HG03108 (cell line): ENCODE results near the gene ZNHIT1.

ENCODE experiments used
- ATAC-seq: cut with Tn5 transposase; IDR thresholded peaks from one replicate; pipeline ENCODE4 v1.9.1; 2021; ENCODE audit warnings: moderate library complexity; ENCODE audit not compliant: unreplicated experiment

The ZNHIT1 gene

DNA sequence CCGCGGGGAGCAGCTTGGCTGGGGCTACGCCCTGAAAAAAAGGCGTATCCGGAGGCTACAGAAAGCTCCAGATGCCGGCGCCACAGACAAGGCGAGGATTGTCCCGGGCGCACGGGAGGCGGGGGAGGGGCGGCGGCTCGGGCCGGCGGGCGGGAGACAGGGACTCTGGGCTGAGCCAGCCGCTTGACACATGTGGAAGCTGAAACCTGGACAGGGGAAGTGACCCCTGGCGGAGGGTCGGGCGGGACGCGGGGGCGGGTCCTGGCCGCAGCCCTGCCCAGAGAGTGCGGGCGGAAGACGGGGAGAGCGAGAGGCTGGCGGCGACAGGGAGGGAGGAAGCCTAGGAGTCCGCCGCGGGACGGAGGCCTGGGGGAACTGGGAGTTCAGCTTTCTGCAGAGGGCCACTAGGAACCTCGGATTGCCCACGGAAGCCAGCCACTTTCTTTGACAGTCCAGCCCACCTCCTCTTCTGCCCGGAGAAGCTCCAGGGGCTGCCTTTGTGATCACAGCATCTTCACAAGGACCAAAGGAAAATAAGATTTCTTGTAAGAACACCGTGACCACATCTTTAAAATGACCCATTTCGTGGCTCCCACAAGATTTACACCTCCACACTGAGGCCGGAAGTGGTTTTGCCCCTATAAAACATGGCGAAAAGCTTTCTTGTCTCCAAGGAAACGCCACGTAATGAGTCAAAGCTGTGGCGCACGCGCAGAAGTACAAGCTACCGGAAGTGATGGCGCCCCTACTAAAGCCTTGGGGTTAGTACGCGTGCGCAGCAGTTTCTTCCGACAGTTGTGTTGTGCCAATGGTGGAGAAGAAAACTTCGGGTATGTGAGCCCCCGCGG, at the start of gene ZNHIT1, which contains the start of gene PLOD3:
Gene ZNHIT1 (plus strand): TSS at position 778 of the 848 bp plus-strand sequence. CDS start 31 bp downstream, at position 809.
Gene PLOD3 (minus strand): TSS at position 194 of the 848 bp plus-strand sequence. CDS start 307 bp downstream, outside the sequence.
- peak; percentile 61 for ATAC-seq

GRCh38 chr7:101168412-101169049, 49.4 kb upstream of the ZNHIT1 start:
- no peak for ATAC-seq

GRCh38 chr7:101169110-101169837, 48.7 kb upstream of the ZNHIT1 start:
- no peak for ATAC-seq

DNA sequence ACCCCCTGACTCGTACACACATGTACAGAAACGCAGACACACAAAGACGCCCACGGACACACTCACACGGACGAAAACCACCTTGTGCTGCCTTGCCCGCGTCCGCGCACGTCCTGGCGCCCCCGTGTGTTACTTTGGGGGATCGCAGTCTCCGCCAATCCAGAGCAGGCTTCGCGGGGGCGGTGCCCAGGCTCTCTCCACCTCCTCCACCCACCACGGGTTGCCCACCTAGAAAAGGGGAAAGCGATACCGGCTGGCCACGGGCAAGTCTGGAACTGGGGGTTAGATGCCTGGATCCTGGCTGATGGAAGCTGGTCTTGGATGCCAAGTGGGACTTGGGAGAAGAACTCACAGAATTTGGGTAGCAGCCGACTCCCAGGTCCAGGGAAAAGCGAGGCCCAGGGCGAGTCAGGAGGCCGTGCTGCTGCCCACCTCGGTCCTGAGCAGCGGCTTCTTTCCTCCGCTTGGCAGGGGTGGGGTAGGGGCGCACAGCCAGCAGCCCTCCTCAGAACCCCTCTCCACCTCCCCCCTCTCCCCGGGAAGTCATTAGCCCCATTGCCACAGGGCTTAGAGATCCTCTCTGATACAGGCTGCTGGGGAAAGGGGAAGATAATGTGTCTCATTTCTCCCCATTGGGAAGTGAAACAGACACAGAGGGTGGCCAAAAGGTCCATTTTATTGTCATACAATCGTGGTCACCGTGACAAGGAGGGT, 48.0 kb upstream of the ZNHIT1 start:
- ATAC-seq = no peak

DNA sequence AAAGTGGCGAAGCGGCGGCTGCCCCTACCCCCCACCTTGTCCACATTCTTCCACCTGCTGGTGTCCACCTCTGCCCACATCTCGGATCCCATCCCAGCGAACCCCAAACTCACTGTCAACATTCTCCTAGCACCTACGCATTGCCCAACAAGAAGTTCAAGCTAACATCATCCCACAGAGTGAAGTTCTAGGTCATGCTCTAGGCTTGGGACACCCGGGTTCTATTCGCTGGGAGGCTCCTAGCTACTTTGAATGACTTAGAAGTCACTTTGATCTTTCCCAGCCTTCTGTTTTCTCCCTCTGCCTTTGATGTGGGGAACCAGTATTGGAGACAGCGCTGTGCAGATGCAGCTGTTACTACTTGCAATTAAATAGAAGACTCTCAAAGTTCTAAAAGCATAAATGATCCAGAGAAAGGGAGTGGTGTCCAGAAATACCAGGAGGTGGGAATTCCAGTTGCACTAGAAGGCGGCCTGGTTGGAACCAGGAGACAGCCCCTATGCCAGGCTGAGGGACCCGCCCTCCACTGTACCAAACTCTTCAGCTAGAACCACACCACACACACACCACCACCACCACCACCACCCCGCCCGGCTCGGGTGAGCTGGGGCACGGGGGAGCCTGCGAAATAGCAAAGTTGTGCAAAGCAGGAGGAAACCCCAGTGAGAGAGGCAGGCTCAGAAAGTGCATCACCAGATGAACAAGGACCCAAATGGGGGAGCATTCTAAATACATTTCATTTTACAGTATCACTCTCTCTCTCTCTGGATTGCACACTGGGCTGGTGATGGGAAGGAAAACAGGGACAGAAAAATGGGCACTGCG, 47.1 kb upstream of the ZNHIT1 start:
- ATAC-seq = no peak

DNA sequence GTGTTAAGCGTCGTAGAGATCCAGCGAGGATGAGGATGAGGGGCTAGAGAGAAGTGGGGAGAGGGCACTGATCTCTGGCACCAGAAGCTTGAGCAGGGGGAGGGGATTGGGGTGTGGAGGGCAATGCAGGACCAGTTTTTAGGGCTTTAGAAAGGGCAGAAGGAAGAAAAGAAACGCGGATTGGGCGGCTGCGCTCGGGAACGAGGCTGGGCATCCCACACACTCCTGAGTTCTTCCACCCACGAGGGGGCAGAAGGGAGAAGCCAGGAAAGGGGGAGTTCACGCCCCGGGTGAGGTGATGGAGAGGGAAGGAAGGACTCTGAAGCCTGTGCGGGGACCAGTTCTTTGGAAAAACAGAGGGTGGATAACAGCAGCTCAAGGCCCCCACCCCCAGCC, 46.5 kb upstream of the ZNHIT1 start:
- ATAC-seq = no peak

- no peak for ATAC-seq
Observed at GRCh38 chr7:101172005-101172853, 45.7 kb upstream of the ZNHIT1 start.

DNA sequence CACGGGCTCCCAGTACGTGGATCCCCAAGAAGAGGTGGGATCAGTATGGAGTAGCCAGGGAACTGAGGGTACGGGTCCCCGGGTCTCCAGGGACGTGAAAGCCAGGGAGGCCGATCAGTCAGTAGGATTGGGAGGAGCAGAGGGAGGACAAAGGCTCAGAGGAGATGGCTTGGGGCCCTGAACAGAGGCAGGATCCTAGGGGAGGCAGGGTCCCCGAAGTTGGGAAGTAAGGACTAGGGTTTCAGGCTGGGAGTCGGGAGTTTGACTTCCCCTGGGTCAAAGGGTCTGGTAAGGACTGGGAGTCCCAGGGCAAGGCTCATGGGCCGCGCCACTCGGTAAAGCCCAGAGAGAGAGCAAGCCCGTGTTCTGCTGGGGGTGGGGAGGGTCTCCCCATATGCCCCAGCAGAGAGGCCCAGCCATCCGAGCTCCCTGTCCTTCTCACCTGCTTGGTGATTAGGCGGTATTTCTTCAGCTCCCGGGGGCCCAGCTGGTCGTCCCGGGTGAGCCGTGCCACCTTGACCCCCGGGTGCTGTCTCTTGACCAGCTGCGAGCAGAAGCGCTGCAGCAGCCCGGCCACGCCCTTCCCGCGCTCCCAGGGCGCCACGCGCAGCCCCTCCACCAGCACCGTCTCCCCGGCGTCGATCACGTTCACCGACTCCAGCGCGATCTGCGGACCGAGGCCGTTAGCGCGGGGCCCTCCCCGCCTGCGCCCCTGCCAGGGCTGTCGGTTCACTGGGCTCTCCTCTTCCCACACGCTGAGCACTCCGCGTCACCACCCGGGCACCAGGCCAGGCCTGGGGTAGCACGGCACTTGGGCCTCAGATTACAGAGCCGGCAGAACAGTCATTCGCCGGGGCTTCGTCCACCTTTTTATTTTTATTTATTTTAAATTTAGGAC, 44.9 kb upstream of the ZNHIT1 start:
- ATAC-seq = no peak

GRCh38 chr7:101173752-101174244, 44.2 kb upstream of the ZNHIT1 start:
- ATAC-seq = no peak

- no peak for ATAC-seq
Observed at GRCh38 chr7:101174322-101174854, 43.6 kb upstream of the ZNHIT1 start.

DNA sequence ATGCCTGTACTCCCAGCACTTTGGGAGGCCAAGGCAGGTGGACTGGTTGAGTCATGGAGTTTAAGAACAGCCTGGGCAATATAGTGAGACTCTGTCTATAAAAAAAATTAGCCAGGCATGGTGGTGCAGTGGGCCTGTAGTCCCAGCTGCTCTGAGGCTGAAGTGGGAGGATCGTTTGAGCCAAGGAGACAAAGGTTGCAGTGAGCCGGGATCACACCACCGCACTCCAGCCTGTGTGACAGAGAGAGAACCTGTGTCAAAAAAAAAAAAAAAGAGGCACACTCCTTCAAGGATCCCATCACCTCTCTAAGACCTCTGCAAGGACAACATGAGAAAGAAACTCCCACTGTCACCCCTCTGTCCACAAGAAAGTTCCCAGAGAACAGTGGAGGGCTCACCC, 42.3 kb upstream of the ZNHIT1 start:
- no peak for ATAC-seq

DNA sequence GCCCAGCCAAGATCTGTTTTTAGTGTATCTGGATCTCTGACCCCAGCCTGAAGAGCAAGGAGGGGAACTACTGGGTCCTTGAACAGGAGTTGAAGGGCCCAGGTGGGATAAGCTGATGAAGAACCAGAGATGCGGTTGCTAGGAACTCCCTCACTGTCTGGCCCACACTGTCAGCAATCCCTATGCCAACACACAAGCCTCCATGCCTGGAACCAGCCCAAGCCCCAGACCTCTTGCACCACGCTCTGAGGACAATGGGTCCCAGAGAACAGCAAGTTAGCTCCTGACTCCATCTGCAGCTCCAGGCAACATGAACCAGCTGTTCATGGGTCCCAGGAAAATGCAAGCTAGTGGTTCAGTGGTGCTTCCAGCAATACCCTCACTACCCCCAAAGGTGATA, 40.3 kb upstream of the ZNHIT1 start:
- no peak for ATAC-seq

GRCh38 chr7:101179117-101179516, 38.8 kb upstream of the ZNHIT1 start:
- ATAC-seq = no peak

GRCh38 chr7:101179713-101180112, 38.3 kb upstream of the ZNHIT1 start:
- no peak for ATAC-seq

GRCh38 chr7:101180130-101180755, 37.7 kb upstream of the ZNHIT1 start, which contains the start of gene NAT16:
NAT16 (minus strand) TSS chr7:101180293; CDS start chr7:101174807, 5,486 bp downstream.
- ATAC-seq = no peak

- no peak for ATAC-seq
Observed at GRCh38 chr7:101185258-101185839, 32.6 kb upstream of the ZNHIT1 start.

- ATAC-seq = no peak
Observed at GRCh38 chr7:101186194-101186593, 31.8 kb upstream of the ZNHIT1 start.
